Measurements from ENCODE around the gene CTXND1. TPM values are rescaled to one million over a fixed set of nuclear protein-coding genes. Genes with fewer than 3 reads are reported as not detected.

Gene CTXND1
- total RNA-seq, 1 experiment from 2014 or later, result not detected

DNA sequence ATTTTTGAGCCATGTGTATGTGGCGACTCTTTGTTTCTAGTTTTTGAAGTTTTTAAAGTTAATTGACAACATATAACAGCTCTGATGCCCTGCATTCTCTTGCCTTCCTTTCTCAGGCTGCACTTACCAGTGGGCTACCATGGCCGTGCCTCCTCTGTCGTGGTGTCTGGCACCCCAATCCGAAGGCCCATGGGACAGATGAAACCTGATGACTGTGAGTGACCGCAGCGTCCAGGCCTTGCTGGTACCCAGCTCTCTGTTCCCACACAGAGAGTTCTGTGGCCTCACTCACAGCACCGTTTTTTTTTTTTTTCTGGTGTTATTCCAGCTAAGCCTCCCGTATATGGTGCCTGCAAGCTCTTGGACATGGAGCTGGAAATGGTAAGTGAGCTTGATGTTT, 84.1 kb downstream of the CTXND1 start:
- Mint-ChIP-seq H3K4me3 (ENCODE audit: unreplicated experiment) (no peak overlapping the region), H3K4me1 (ENCODE audit: insufficient read depth, unreplicated experiment) (peaks cover 7% of the 10 kb centered on the region), H3K9me3 (ENCODE audit: unreplicated experiment) (no peaks in the 10 kb centered on the region), H3K27ac (ENCODE audit: low read depth, unreplicated experiment) (peak overlapping the region; percentile 59), H3K27me3 (ENCODE audit: insufficient read depth, unreplicated experiment) (no peaks in the 10 kb centered on the region), H3K36me3 (ENCODE audit: insufficient read depth, unreplicated experiment) (peaks cover 24% of the 10 kb centered on the region)
- TF ChIP-seq, protein P1, sequence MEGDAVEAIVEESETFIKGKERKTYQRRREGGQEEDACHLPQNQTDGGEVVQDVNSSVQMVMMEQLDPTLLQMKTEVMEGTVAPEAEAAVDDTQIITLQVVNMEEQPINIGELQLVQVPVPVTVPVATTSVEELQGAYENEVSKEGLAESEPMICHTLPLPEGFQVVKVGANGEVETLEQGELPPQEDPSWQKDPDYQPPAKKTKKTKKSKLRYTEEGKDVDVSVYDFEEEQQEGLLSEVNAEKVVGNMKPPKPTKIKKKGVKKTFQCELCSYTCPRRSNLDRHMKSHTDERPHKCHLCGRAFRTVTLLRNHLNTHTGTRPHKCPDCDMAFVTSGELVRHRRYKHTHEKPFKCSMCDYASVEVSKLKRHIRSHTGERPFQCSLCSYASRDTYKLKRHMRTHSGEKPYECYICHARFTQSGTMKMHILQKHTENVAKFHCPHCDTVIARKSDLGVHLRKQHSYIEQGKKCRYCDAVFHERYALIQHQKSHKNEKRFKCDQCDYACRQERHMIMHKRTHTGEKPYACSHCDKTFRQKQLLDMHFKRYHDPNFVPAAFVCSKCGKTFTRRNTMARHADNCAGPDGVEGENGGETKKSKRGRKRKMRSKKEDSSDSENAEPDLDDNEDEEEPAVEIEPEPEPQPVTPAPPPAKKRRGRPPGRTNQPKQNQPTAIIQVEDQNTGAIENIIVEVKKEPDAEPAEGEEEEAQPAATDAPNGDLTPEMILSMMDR (IDR thresholded peaks at IDR 0.05; ENCODE audit: unreplicated experiment), result no peak
- ChIA-PET POLR2A (interaction anchor here (0.7 to 1.6 kb wide), 9 partner anchors 11 to 269 kb away, joined by 3 to 16 read pairs (median 3); partner anchors contain the start of genes FAH and ZFAND6), CTCF (interaction anchor here (0.8 to 1.1 kb wide), 2 partner anchors 80 to 107 kb away, joined by 3 to 4 read pairs; no protein-coding TSS in a partner anchor)
- intact Hi-C loops (cut with micrococcal nuclease), result no loop called here
- BruUV-seq (replicated peaks), result no TSS peak
- no peak for DNase-seq (ENCODE audit: unreplicated experiment)

GRCh38 chr15:80163897-80164296, 88.1 kb downstream of the CTXND1 start:
- CTCF ChIA-PET, result interaction anchor here (0.6 to 2.5 kb wide), 4 partner anchors 9 to 838 kb away, joined by 3 to 7 read pairs (median 3); no protein-coding TSS in a partner anchor
- H3K9me3 Mint-ChIP-seq (ENCODE audit: unreplicated experiment), result no peaks in the 10 kb centered on the region
- H3K4me1 Mint-ChIP-seq (ENCODE audit: insufficient read depth, unreplicated experiment), result peaks cover 9% of the 10 kb centered on the region
- H3K36me3 Mint-ChIP-seq (ENCODE audit: insufficient read depth, unreplicated experiment), result peaks cover 28% of the 10 kb centered on the region
- no TSS peak for BruUV-seq (replicated peaks)
- intact Hi-C loops (cut with micrococcal nuclease), result no loop called here
- POLR2A ChIA-PET, result no interaction called here
- TF ChIP-seq, protein P1 (IDR thresholded peaks at IDR 0.05; ENCODE audit: unreplicated experiment), result no peak
- no peak overlapping the region for H3K4me3 Mint-ChIP-seq (ENCODE audit: unreplicated experiment)
- no peak overlapping the region for H3K27ac Mint-ChIP-seq (ENCODE audit: low read depth, unreplicated experiment)
- no peaks in the 10 kb centered on the region for H3K27me3 Mint-ChIP-seq (ENCODE audit: insufficient read depth, unreplicated experiment)
- no peak for DNase-seq (ENCODE audit: unreplicated experiment)

GRCh38 chr15:80163217-80163616, 88.8 kb downstream of the CTXND1 start:
- DNase-seq (ENCODE audit: unreplicated experiment), result no peak
- TF ChIP-seq, protein P1 (IDR thresholded peaks at IDR 0.05; ENCODE audit: unreplicated experiment), result no peak
- Mint-ChIP-seq H3K4me1 (ENCODE audit: insufficient read depth, unreplicated experiment) (peaks cover 9% of the 10 kb centered on the region), H3K27me3 (ENCODE audit: insufficient read depth, unreplicated experiment) (no peaks in the 10 kb centered on the region), H3K27ac (ENCODE audit: low read depth, unreplicated experiment) (no peak overlapping the region), H3K9me3 (ENCODE audit: unreplicated experiment) (no peaks in the 10 kb centered on the region), H3K4me3 (ENCODE audit: unreplicated experiment) (no peak overlapping the region), H3K36me3 (ENCODE audit: insufficient read depth, unreplicated experiment) (peaks cover 28% of the 10 kb centered on the region)
- CTCF ChIA-PET, result interaction anchor here (0.6 to 2.5 kb wide), 5 partner anchors 10 to 839 kb away, joined by 3 to 7 read pairs (median 3); no protein-coding TSS in a partner anchor
- BruUV-seq (replicated peaks), result no TSS peak
- POLR2A ChIA-PET, result interaction anchor here (0.6 to 1.9 kb wide), 2 partner anchors 10 to 18 kb away, joined by 5 to 6 read pairs; no protein-coding TSS in a partner anchor
- intact Hi-C loops (cut with micrococcal nuclease), result no loop called here

- Mint-ChIP-seq H3K36me3 (ENCODE audit: insufficient read depth, unreplicated experiment) (peaks cover 28% of the 10 kb centered on the region), H3K4me1 (ENCODE audit: insufficient read depth, unreplicated experiment) (peaks cover 9% of the 10 kb centered on the region), H3K27ac (ENCODE audit: low read depth, unreplicated experiment) (no peak overlapping the region), H3K27me3 (ENCODE audit: insufficient read depth, unreplicated experiment) (no peaks in the 10 kb centered on the region), H3K4me3 (ENCODE audit: unreplicated experiment) (no peak overlapping the region), H3K9me3 (ENCODE audit: unreplicated experiment) (no peaks in the 10 kb centered on the region)
- ChIA-PET POLR2A (interaction anchor here (1.9 kb wide), 1 partner anchor 11 kb away, joined by 5 read pairs; no protein-coding TSS in a partner anchor), CTCF (interaction anchor here (0.8 to 2.5 kb wide), 2 partner anchors 11 to 266 kb away, joined by 3 to 7 read pairs; no protein-coding TSS in a partner anchor)
- BruUV-seq (replicated peaks), result no TSS peak
- TF ChIP-seq, protein P1 (IDR thresholded peaks at IDR 0.05; ENCODE audit: unreplicated experiment), result no peak
- no peak for DNase-seq (ENCODE audit: unreplicated experiment)
- intact Hi-C loops (cut with micrococcal nuclease), result no loop called here
These were observed 89.9 kb downstream of the CTXND1 start for GRCh38 chr15:80162059-80162554.
